ENCODE measurements around the gene SF3B1.
"Not testable (repeated sequence)": the region's sequence is repeated elsewhere in the genome, so short reads cannot be mapped to it uniquely, and the experiment has no call there.

Gene SF3B1

DNA sequence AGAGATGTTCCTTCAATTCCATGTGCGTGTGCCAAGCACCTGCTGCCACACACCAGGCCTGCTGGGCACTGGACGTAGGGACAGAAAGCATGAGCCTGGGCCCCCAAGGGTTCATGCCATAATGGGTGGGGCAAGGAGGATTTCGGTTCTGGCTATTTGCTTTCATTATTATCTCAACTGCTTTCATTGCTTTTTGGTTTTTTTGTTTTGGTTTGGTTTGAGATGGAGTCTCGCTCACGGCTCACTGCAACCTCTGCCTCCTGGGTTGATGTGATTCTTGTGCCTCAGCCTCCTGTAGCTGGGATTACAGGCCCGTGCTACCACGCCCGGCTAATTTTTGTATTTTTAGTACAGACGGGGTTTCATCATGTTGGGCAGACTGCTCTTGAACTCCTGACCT lies 57.2 kb downstream of the SF3B1 start:
- Histone ChIP-seq H3K27ac (ENCODE audit: low read depth, low read length) (no peak overlapping the region), H4K8ac (ENCODE audit: low read depth, low read length) (no peak overlapping the region), H3K27me3 (ENCODE audit: insufficient read depth, low read length) (no peaks in the 10 kb centered on the region), H3K36me3 (ENCODE audit: control insufficient read depth in 1 of 2, insufficient read depth in 2 of 2, low read length in 2 of 2) (no peaks in the 10 kb centered on the region), H3K4me3 (ENCODE audit: low read depth, low read length) (no peak overlapping the region), H2AK5ac (ENCODE audit: low read length) (no peak overlapping the region), H2BK120ac (ENCODE audit: insufficient read depth, low read length, poor library complexity) (no peak overlapping the region), H3K14ac (ENCODE audit: low read length) (no peak overlapping the region), H3K4me2 (ENCODE audit: low read length) (no peak overlapping the region), H3K9ac (ENCODE audit: low read length) (no peak overlapping the region), H2BK5ac (ENCODE audit: low read depth, low read length, poor library complexity) (no peak overlapping the region), H3K4me1 (ENCODE audit: control insufficient read depth in 1 of 2, insufficient read depth in 2 of 2, low read length in 2 of 2) (no peaks in the 10 kb centered on the region), H4K12ac (ENCODE audit: low read depth, low read length) (no peak overlapping the region), H3K4ac (ENCODE audit: low read depth, low read length) (no peak overlapping the region), H3K79me2 (ENCODE audit: control insufficient read depth, insufficient read depth, low read length, poor library complexity) (no peaks in the 10 kb centered on the region), H3K18ac (ENCODE audit: low read length) (no peak overlapping the region), H2BK12ac (ENCODE audit: low read length) (no peak overlapping the region), H3K23ac (ENCODE audit: low read length) (no peak overlapping the region), H4K91ac (ENCODE audit: low read depth, low read length) (no peak overlapping the region), H3K79me1 (ENCODE audit: low read length) (no peaks in the 10 kb centered on the region), H3K9me3 (ENCODE audit: insufficient read depth, low read depth, low read length) (peaks cover 2% of the 10 kb centered on the region), H2AFZ (ENCODE audit: insufficient read depth, low read length, poor library complexity) (no peak overlapping the region)
- no CpG with 5 or more reads among the region's 9 CpGs for WGBS (ENCODE audit: extremely low coverage, insufficient coverage, insufficient read length)
- no peak for DNase-seq

DNA sequence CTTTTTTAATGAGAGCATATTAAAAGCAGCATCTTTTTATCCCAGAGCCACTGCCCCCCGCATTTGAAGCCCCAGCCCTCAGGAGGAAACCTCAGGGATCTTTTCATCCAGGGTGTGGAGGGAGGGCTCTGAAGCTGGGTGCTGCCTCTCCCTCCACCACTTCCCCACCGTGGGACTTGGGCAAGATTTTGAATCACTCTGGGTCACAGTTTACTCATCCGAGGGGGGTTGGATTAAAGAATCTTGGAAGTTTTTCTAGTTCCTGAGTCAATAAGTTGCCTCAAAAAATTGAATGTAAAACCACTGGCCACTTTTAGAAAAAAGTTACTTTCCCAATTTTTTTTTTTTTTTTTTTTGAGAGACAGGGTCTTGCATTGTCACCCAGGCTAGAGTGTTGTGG lies 62.2 kb downstream of the SF3B1 start:
- no peak overlapping the region for H2BK120ac ChIP-seq (ENCODE audit: insufficient read depth, low read length, poor library complexity)
- no peak overlapping the region for H2AK5ac ChIP-seq (ENCODE audit: low read length)
- no peak overlapping the region for H4K91ac ChIP-seq (ENCODE audit: low read depth, low read length)
- H3K4me2 ChIP-seq (ENCODE audit: low read length): no peak overlapping the region
- H3K9ac ChIP-seq (ENCODE audit: low read length): no peak overlapping the region
- H3K4me3 ChIP-seq (ENCODE audit: low read depth, low read length): no peak overlapping the region
- H4K8ac ChIP-seq (ENCODE audit: low read depth, low read length): no peak overlapping the region
- H3K36me3 ChIP-seq (ENCODE audit: control insufficient read depth in 1 of 2, insufficient read depth in 2 of 2, low read length in 2 of 2): no peaks in the 10 kb centered on the region
- H3K23ac ChIP-seq (ENCODE audit: low read length): no peak overlapping the region
- no peak overlapping the region for H4K12ac ChIP-seq (ENCODE audit: low read depth, low read length)
- no peaks in the 10 kb centered on the region for H3K27me3 ChIP-seq (ENCODE audit: insufficient read depth, low read length)
- H3K79me1 ChIP-seq (ENCODE audit: low read length): no peaks in the 10 kb centered on the region
- H3K27ac ChIP-seq (ENCODE audit: low read depth, low read length): no peak overlapping the region
- H2BK5ac ChIP-seq (ENCODE audit: low read depth, low read length, poor library complexity): no peak overlapping the region
- DNase-seq: no peak
- no CpG with 5 or more reads among the region's 3 CpGs for WGBS (ENCODE audit: extremely low coverage, insufficient coverage, insufficient read length)
- H2AFZ ChIP-seq (ENCODE audit: insufficient read depth, low read length, poor library complexity): no peak overlapping the region
- peaks cover 2% of the 10 kb centered on the region for H3K9me3 ChIP-seq (ENCODE audit: insufficient read depth, low read depth, low read length)
- H3K18ac ChIP-seq (ENCODE audit: low read length): no peak overlapping the region
- H2BK12ac ChIP-seq (ENCODE audit: low read length): no peak overlapping the region
- H3K4me1 ChIP-seq (ENCODE audit: control insufficient read depth in 1 of 2, insufficient read depth in 2 of 2, low read length in 2 of 2): no peaks in the 10 kb centered on the region
- H3K79me2 ChIP-seq (ENCODE audit: control insufficient read depth, insufficient read depth, low read length, poor library complexity): no peaks in the 10 kb centered on the region
- no peak overlapping the region for H3K4ac ChIP-seq (ENCODE audit: low read depth, low read length)
- H3K14ac ChIP-seq (ENCODE audit: low read length): no peak overlapping the region

DNA sequence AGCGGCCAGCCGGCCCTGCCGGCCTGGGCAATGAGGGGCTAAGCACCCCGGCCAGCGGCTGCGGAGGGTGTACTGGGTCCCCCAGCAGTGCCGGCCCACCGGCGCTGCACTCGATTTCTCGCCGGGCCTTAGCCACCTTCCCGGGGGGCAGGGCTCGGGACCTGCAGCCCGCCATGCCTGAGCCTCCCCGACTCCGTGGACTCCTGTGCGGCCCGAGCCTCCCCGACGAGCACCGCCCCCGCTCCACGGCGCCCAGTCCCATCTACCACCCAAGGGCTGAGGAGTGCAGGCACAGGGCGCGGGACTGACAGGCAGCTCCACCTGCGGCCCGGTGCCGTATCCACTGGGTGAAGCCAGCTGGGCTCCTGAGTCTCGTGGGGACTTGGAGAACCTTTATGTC lies 64.2 kb downstream of the SF3B1 start:
- H2AK5ac ChIP-seq (ENCODE audit: low read length); H3K4me1 ChIP-seq (ENCODE audit: control insufficient read depth in 1 of 2, insufficient read depth in 2 of 2, low read length in 2 of 2); H3K27ac ChIP-seq (ENCODE audit: low read depth, low read length); H3K79me1 ChIP-seq (ENCODE audit: low read length); H3K9ac ChIP-seq (ENCODE audit: low read length); H4K8ac ChIP-seq (ENCODE audit: low read depth, low read length); H3K18ac ChIP-seq (ENCODE audit: low read length); H3K9me3 ChIP-seq (ENCODE audit: insufficient read depth, low read depth, low read length); H4K12ac ChIP-seq (ENCODE audit: low read depth, low read length); H2AFZ ChIP-seq (ENCODE audit: insufficient read depth, low read length, poor library complexity); H3K23ac ChIP-seq (ENCODE audit: low read length); H2BK12ac ChIP-seq (ENCODE audit: low read length); H3K79me2 ChIP-seq (ENCODE audit: control insufficient read depth, insufficient read depth, low read length, poor library complexity); H3K4ac ChIP-seq (ENCODE audit: low read depth, low read length); H3K4me2 ChIP-seq (ENCODE audit: low read length); H2BK5ac ChIP-seq (ENCODE audit: low read depth, low read length, poor library complexity); DNase-seq; H3K14ac ChIP-seq (ENCODE audit: low read length); H3K27me3 ChIP-seq (ENCODE audit: insufficient read depth, low read length); H3K4me3 ChIP-seq (ENCODE audit: low read depth, low read length); H2BK120ac ChIP-seq (ENCODE audit: insufficient read depth, low read length, poor library complexity); H4K91ac ChIP-seq (ENCODE audit: low read depth, low read length); H3K36me3 ChIP-seq (ENCODE audit: control insufficient read depth in 1 of 2, insufficient read depth in 2 of 2, low read length in 2 of 2): not testable (repeated sequence)
- WGBS (ENCODE audit: extremely low coverage, insufficient coverage, insufficient read length): no CpG with 5 or more reads among the region's 31 CpGs

DNA sequence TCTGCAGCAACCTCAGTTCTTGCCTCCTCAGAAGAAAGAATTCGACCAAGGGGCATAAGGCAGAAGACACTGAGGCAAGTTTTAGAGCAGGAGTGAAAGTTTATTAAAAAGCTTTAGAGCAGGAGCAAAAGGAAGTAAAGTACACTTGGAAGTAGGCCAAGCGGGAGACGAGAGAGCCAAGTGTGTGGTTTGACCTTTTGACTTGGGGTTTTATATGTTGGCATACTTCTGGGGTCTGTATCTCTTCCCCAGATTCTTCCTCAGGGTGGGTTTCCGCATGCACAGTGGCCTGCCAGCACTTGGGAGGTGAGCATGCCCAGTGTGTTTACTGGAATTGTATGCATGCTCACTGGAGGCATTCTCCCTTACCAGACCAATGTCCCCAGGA lies 64.9 kb downstream of the SF3B1 start:
- Histone ChIP-seq H3K23ac (ENCODE audit: low read length) (no peak overlapping the region), H3K4me1 (ENCODE audit: control insufficient read depth in 1 of 2, insufficient read depth in 2 of 2, low read length in 2 of 2) (no peaks in the 10 kb centered on the region), H4K12ac (ENCODE audit: low read depth, low read length) (no peak overlapping the region), H2AFZ (ENCODE audit: insufficient read depth, low read length, poor library complexity) (no peak overlapping the region), H2BK5ac (ENCODE audit: low read depth, low read length, poor library complexity) (no peak overlapping the region), H3K79me2 (ENCODE audit: control insufficient read depth, insufficient read depth, low read length, poor library complexity) (no peaks in the 10 kb centered on the region), H3K27ac (ENCODE audit: low read depth, low read length) (no peak overlapping the region), H3K9ac (ENCODE audit: low read length) (no peak overlapping the region), H3K4me3 (ENCODE audit: low read depth, low read length) (no peak overlapping the region), H3K36me3 (ENCODE audit: control insufficient read depth in 1 of 2, insufficient read depth in 2 of 2, low read length in 2 of 2) (no peaks in the 10 kb centered on the region), H4K8ac (ENCODE audit: low read depth, low read length) (no peak overlapping the region), H3K4me2 (ENCODE audit: low read length) (no peak overlapping the region), H3K18ac (ENCODE audit: low read length) (no peak overlapping the region), H2AK5ac (ENCODE audit: low read length) (no peak overlapping the region), H4K91ac (ENCODE audit: low read depth, low read length) (no peak overlapping the region), H2BK120ac (ENCODE audit: insufficient read depth, low read length, poor library complexity) (no peak overlapping the region), H3K27me3 (ENCODE audit: insufficient read depth, low read length) (no peaks in the 10 kb centered on the region), H2BK12ac (ENCODE audit: low read length) (no peak overlapping the region), H3K9me3 (ENCODE audit: insufficient read depth, low read depth, low read length) (no peaks in the 10 kb centered on the region), H3K79me1 (ENCODE audit: low read length) (no peaks in the 10 kb centered on the region), H3K4ac (ENCODE audit: low read depth, low read length) (no peak overlapping the region), H3K14ac (ENCODE audit: low read length) (no peak overlapping the region)
- no CpG with 5 or more reads among the region's 4 CpGs for WGBS (ENCODE audit: extremely low coverage, insufficient coverage, insufficient read length)
- DNase-seq: no peak

Measured in trophoblast cell (in vitro differentiated cells and primary cell).